Measurements from ENCODE around the gene TMEM158.
A peak's percentile ranks its signal among the peaks of the same experiment; 100 is the strongest.

TMEM158 gene

DNA sequence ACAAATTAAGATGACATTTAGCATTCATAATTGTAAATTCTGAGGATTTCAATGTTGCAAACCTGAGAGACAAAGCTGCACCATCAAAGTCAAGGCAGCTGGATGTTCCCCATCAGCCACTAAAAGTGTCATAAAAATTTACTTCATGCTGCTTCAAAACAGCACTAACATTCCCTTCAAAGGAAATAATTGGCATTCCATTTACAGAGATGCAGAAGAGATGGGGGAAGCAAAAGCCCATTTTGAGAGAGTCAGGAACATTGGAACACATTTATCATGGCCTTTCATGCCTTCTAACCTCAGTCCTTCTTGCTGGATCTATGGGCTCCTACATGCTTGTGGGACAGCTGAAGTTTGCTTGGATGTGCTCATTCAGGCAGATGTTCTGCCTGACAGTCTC, 6.4 kb upstream of the TMEM158 start:
- no peak for DNase-seq

DNA sequence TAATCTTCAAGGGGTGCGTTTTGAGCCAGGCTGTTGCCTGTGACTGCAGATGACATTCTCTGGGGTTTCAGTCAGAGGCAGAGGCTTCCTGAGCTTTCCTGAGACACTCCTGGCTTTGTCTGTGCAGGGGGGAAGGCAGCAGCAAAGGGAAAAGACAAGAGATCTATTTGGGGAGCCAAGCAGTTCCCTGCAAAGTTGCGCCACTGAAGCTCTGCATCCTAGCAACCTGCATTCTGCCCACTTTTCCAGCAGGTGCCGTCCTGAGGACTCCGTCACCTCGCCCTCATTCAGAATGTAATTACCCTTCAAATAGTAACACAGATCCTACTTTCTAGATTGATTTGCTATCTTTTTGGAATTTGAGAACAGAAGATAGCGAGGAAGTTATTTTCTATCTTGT, 1.9 kb upstream of the TMEM158 start:
- DNase-seq = no peak

DNA sequence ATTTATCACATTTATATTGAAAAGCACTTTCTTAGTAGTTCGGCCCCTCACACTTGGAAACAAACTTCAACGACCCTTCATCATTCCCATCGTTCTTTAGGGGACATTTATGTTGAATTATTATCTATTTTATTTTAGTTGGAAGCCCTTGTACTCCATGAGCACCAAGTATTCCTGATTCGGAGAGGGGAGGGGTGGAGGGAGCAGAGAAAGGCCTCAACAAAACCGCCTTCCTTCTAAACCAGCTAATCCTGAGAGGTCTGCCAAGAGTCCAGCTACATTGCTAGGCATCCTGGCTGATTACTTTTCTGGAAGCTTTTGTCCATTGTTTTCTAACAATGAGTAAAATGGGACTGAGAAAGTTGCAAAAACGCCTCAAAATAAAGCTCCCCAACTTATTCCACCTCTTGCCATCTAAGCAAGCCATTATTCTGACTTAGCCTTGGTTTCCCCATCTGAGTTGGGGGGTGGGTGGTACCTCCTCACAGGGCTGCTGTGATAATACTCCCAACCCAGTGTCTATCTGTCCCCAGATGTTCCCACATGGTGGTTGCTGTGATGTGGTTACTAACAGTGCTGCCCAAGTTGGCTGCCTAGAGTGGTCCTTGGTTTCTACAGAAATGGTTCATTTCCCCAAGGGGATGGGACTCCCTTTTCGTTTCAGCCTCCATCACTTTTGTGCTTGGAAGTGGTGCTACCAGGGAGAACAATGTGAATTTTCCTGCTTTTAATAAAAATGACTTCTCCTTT, 1.2 kb upstream of the TMEM158 start:
- DNase-seq = no peak

DNA sequence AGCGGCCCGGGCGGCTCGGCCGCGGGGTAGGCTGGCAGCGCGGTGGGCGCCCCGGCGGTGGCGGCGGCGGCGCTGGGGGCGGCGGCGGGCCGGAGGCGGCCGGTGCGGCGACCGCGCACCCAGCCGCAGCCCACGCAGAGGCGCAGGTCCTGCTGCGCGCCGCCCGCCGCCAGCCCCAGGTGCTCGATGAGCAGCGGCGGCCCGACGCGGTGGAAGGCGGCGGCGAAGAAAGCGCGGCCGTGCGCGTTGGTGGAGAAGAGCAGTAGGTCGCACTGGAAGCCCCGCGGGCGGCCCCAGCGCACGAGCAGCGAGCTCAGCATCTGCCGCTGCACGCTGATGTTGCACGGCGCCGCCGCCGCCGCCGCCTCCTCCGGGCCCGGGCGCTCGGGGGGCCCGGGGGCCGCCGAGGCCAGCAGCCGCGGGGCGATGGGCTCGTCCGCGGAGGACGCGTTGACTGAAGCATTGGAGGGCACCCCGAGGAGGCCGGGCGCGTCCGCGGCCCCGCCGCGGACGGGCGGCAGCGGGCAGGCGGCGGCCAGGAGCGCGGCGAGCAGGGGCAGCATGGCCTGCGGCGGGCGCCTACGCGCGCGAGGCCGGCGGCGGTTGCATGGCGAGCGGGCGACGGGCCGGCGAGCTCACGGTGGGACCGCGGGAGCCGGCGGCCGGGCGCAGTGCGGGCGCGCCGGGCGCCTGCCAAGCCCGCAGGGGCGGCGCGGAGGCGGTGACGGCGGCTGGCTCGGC, 452 bp downstream of the TMEM158 start:
- peak; percentile 18 to 34 for DNase-seq

DNA sequence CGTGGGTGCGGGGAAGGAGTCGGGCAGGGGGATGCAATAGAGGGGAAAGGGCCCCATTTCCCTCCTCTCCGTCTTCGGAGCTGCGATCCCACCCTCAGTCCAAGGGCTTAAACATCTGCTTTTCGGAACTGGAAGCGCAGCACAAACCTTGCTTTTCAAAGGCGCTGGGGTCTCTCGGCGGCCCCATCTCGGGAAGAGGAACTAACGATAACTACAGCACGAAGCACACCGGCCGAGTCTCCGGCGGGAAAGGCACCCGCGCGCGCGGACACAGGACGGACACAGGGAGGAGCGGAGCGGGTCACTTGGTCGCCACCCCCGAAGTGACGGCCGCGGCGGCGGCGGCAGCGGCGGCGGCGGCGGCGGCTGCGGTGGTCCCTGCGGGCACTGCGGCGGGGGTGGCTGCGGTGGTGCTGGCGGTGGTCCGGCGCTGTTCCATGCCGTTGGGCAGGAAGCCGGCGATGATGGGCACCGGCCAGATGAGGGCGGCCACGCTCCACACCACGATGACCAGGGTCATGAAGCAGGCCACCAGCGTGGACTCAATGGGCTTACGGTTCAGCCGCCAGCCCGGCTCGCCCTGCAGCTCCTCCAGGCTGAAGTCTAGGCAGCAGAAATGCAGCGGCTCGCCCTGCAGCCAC, 1.1 kb downstream of the TMEM158 start:
- no peak for DNase-seq

DNA sequence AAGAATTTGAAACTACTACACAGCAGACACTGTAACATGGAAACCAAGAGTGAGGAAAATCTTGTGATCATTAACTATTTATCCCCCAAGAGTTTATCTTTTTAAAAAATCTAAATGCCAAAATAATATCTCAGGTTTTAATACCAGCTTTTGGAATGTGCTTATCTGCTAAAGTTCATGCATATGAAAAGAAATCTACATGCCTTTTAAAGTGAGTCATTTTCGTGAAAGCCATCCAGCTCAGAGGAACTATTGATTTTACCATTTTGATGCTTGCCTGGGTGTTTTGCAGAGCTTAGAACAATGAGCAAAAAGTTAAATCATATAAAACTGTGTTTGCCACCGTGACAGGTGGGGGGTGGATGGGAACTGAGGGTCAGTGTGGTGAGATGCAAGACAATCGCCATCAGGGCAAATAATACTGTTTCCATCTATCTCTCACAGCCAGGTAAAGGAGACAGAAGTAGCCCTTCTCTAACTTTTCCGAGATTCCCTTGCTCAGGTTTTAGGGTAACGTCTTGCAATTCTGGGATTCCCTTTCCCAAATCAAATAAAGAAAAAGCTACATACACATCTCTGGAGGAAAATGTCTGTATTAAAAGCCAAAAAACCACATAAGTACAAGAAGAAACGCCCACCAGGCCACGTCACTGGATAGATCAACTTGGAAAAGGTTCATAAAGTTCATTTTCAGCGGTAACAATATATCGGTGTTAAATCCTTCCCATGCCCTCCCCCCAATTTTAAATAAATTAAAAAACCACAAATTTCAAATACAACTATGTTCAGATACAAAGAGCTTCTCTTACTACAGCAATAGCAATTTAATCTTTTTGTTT, 2.0 kb downstream of the TMEM158 start:
- DNase-seq = peak in 1 of 2 experiments; percentile 32

DNA sequence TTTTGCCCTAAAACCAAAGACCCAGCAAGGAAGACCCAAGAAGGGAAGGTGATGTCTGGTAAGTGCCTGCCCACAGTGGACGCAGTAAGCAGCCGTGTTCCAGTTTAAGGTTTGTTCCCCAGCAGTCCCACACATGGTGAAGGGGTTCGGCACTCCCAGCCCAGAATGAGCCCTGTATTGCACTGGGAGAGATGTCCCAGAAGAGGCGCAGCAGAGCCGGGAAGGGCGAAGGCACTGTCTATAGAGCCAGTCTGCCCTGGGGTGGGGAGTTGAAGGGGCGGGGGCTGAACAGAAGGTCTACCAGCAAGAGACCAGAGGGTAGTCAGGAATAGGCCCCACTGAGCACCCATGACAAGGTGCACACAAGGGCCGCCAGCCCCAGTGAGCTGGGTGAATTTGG, 6.4 kb downstream of the TMEM158 start:
- DNase-seq = no peak

DNA sequence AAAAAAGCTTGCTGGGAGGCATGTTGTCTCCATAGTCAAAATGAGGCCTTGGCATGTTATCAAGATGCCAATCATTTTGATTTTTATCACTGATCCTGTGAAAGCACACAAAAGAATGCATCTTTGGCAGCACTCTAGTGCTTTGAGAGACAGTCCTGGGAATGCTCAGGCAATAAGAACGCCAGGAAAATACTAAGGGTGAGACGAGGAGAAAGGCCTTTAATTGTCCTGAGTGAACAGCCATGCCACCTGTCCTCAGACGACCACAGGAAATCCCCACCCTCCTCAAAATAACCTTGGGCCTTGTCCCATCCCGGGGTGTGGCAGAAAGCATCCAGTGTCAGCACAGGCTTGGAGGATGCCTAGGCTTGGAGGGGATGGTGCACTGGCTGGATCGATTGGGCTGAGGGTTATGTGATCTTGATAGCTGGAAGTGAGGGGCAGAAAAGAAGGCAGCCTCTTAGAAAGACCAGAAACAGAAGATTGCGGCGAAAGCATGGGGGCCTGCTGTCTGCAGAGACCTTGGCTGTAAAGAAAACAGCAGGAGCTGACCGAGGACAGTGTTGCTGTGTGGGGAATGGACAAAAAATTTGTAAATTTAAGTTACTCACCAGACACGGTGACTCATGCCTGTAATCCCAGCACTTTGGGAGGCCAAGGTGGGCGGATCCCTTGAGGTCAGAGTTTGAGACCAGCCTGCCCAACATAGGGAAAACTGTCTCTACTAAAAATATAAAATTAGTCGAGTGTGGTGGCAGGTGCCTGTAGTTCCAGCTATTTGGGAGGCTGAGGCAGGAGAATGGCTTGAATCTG, 7.3 kb downstream of the TMEM158 start:
- DNase-seq = no peak

DNA sequence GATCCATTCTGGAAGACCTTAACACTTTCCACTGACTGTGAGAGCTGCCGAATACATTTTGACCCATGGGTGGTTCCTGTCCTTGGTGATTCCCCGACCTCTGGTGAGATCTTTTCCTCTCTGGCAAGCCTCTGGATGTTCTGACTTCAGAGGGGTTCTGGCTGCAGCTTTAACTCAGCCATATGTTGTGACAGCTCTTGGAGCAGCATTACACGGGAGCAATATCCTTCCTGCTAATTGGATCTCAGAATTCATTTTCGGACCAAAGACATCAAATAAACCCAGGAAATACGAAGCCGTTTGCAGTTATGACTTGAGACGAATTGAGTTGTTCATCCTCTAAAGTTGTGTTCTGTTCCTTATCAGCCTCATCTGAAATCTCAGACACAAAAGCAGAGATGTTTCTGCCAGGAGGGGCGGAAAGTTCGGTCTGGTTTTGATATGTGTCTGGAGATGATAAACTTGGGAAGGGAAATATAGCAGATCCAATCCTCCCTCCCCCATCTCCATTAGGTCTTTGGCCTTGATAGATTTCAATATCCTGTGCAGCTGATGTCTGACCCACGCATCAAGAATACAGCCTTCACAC, 10.0 kb downstream of the TMEM158 start:
- DNase-seq = no peak

DNA sequence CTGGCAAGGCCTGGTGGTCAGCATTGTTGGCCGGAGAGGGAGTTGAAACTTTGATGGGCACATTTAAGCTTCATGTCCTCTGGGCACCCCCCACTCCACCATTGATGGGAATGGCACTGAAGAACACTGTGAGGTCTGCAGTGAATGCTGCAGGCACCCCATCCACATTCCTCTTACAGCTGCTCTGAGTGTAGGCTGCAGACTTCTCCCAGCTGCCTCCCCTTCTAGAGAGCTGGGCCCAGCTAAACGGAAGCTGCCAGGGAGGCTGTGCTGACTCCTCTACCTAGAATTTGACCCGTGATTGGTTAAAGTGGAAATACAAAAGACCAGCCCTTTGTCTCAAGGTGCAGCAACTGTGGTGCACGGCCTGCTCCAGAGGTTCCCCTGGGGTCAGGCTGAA, 10.6 kb downstream of the TMEM158 start:
- DNase-seq = no peak

DNA sequence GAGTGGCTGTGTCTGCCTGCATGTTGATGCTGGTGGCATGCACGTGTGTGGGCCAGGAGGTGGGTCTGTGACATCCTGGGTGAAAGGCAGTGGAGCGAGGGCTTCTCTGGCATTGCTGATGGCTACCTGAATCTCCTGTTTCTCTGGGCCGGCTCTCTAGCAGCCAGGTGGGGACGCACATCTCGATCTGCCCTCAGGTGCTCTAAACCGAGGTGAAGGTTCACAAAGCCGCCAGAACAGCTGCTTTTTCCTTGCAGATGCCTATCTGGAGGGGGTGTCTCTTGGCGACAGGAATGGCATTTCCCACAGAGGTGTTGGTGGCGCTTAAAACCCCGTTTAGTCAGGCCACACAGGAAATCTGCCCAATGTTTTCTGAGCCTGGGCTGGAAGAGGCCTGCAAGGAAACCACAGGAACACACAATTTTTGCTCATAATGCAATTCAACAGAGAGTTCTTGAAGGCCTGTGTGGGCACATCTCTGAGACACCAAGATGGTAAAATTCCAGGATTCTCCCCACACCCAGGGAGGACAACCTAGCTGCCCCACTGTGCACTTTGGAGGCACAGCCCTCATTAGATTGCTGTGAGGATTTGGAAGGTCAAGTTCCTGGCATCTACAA, 11.9 kb downstream of the TMEM158 start:
- no peak for DNase-seq

DNA sequence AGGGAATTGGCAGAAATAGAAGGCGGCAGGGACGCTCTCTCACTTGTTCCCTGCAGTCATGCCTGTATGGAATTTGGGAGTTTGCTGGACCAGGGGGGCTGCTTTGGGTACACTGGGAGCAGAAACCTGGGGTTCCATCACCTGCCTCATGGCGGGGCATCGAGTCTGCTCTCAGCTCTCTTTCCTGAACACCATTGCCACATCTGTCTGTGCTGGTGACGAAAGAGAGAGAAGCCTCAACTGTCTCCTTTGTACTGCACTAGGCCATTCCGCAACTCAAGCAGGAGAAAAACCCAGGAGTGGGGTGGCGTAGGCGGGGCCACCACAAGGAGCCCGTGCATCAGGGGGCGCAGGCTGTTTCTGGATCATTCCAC, 14.0 kb downstream of the TMEM158 start:
- no peak for DNase-seq

DNA sequence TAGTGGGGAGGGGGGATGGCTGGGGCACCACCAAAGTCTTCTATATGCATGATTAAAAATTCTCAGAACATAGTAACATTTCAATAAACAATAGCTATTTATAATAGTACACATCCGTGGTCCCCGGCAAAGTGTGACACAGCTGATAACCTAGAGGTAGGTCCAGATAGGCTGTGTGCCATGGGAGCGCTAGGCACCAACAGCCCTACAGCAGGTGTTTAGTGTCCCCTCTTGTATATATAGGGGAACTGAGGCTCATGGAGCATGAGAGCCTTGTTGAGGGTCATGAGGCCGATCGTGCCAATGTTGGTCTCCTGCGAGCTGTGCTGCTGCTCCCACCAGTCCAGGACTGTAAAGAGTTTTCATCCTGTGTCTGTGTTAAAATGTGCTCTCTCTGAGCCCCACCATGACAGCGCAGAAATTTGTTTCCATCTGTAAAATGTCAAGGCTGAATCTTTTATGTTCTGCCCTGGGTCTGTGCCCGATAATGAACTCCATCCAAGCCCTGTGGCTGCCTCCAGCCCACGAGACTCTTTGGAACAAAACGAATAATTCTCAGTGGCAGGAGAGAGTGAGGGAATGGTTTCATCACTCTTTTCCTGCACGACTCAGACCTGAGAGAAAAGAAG, 14.5 kb downstream of the TMEM158 start:
- DNase-seq = no peak

DNA sequence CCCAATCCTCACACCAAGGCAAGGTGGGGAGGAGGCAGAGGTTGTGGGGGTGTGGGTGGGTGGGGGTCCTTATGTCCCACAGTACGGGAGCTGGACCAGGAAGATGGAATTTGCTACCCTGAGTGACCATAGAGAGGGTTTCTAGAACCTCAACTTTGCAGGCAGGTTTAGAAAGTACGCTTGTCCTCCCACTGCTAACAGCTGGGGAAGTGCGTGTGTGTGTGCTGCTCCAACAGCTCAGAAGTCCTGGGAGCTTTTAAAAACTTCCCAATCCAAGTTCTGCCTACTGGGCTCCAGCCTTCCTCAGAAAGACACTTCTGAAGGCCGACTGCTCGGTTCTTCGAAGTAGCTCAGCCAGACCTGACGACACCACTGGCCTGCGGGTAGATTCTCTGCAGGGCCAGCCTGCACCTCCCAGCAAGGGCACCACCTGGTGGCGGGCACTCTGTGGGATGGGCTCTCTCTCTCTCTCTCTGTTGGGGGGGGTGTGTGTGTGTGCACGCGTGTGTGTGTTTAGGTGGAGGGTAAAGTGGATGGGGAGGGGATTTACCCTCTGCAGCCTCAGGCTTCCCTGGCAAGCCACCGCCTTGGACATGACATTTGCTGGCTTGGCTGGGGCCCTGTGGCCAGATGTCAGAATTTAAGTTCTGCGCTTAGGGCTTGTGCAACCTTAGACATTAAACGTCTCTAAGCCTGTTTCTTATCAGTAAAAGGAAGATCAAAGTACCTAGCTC, 15.6 kb downstream of the TMEM158 start:
- peak; percentile 77 to 80 for DNase-seq

DNA sequence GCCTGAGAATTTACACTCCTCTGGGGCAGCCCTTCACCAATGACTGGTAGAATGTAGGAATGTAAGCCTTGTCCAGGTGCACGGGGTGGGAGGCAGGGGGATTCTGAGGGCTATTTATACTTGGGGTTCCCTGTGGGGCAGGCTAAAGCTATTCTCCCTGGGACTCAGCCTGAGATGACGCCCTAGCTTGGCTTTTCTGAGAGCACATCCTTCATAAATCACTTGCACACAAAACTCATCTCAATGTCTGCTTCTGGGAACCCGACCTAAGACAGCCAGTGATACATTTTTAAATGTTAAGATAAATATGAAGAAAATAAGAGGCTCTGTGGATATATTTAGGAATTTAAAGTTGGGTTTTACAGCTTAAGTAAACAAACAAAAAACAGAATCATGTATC, 16.6 kb downstream of the TMEM158 start:
- DNase-seq = no peak

DNA sequence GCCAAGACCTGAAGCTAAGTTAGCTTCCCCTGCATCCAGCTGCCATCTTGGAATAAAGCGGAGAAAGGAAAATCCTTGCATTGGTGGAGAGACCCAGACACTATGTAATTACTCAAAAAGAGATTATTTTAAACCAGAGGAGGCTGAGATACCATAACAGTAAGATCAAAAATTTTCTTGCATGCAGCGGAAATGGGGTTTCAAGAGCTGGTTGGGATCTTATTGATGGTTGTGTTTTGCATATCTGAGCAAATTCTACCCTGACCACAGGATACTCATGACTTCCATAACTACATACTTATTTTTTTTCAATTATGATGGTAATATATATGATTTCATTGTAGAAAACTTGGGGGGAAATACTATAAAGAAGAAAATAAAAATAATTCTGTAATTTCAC, 17.5 kb downstream of the TMEM158 start:
- DNase-seq = no peak

DNA sequence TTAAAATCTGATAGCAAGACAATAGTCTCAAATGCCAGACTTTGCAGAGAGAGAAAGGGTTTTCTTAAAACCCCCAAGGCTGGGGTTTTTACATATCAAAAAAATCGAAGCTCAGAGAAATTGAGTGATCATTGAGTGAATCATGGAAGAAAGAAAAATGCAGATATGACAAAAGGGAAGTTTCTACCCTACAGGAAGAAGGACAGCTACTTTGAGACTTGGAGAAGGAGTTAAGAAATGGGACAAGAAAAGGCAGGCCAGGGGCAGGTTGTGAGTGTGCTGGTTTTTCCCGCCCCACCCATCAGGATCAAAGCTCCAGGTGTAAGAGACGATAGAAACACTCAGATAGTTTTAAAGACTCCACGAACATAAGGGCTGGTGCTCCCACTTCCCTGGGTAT, 18.6 kb downstream of the TMEM158 start:
- no peak for DNase-seq

DNA sequence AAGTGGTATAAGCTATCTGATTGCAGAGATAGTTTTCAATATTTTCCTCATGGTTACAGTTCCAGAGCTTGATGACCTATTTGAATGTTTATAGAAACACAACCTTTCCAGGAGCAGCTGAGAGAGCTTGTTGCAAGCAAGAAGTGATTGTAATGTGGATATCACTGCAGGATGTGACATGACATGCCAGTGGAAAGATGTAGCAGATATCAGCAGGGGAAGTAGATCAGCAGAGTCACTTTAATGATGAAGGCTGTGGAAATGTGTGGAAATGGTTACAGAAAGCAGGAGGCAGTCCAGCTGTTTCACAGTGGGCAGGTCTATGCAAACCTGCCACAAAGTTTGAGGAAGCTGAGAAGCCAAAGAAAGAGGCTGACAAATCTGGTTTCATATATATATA, 21.0 kb downstream of the TMEM158 start:
- DNase-seq = no peak

DNA sequence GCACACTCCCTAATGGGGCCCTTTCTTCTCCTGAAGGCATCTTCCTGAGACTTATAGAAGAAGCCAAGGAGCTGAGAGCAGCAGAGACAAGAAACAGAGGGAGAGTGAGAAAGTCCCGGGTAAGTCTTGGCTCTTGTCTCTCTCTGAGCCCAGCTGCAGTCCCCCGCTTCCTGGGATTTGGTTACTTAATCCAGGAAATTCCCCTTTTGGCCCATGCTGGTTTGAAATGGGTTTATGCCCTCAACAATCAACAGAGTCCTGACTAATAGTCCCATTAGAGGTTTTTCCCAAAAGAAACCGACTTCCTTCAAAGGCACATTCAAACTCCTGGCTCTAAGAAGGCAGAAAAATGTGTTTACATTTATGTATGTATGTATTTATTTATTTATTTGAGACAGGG, 22.0 kb downstream of the TMEM158 start:
- DNase-seq = no peak

All from stimulated activated CD4-positive, alpha-beta T cell treated with anti-CD3 and anti-CD28 coated beads, Interleukin-4, amount 100 ng/mL, for 4 hours (primary cell).